ENCODE measurements around the gene PARVA. TPM values are rescaled to one million over a fixed set of nuclear protein-coding genes. Genes with fewer than 3 reads are reported as not detected.

The PARVA gene
- total RNA-seq, 2 donors from 2014 or later: 38.4 to 55.1 TPM

DNA sequence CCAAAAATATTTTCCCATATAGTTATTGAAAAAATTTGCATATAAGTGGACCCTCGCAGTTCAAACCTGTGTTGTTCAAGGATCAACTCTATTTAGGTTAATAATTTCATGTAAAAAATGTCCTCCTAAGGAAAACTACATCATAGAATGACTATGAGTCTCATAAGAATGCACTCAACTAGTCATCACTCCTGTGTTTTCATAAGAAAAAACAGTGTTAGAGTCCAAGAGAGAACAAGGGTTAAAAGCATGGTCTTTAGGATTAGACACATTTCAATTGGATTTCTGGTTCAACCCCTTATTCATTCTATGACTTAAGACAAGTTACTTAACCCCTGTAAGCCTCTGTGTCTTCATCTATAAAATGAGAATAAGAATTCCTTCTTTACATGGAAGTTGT, 5.1 kb downstream of the PARVA start:
- DNase-seq (ENCODE audit: low spot score): no peak
- Histone ChIP-seq H3K4me3 (no peak overlapping the region), H3K36me3 (no peaks in the 10 kb centered on the region), H3K27me3 (replicated peaks; ENCODE audit: insufficient read depth) (no peaks in the 10 kb centered on the region), H3K4me1 (replicated peaks) (peaks cover 3% of the 10 kb centered on the region), H3K9me3 (no peaks in the 10 kb centered on the region), H3K27ac (peak overlapping the region in 1 of 2 donors; percentile 24)
- WGBS: 79% methylated on average over 1 of the region's 1 CpG
- intact Hi-C loops (cut with DNase I): no loop called here
- TF ChIP-seq POLR2AphosphoS5 (IDR thresholded peaks at IDR 0.05): no peak
- TF ChIP-seq, protein P1, sequence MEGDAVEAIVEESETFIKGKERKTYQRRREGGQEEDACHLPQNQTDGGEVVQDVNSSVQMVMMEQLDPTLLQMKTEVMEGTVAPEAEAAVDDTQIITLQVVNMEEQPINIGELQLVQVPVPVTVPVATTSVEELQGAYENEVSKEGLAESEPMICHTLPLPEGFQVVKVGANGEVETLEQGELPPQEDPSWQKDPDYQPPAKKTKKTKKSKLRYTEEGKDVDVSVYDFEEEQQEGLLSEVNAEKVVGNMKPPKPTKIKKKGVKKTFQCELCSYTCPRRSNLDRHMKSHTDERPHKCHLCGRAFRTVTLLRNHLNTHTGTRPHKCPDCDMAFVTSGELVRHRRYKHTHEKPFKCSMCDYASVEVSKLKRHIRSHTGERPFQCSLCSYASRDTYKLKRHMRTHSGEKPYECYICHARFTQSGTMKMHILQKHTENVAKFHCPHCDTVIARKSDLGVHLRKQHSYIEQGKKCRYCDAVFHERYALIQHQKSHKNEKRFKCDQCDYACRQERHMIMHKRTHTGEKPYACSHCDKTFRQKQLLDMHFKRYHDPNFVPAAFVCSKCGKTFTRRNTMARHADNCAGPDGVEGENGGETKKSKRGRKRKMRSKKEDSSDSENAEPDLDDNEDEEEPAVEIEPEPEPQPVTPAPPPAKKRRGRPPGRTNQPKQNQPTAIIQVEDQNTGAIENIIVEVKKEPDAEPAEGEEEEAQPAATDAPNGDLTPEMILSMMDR (IDR thresholded peaks at IDR 0.05): no peak
- no peak for TF ChIP-seq POLR2A (IDR thresholded peaks at IDR 0.05)

DNA sequence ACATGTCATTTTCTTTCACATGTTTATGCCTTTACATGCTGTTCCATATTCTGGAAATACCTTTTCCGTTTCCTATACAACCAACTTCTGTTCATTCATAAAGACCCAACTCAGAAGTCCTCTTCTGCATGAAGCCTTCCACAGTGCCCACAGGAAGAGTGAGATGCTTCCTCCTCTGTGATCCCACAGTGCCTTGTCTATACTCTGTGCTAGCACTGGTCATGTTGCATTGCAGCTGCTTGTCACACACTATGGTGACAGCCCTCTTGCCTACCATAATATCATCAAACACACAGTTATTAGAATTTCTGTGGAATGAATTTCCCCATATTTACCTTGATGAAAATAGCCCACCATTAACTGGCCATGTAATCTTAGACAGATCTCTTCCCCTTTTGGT, 8.9 kb downstream of the PARVA start:
- WGBS: 93% methylated on average over 1 of the region's 1 CpG
- Histone ChIP-seq H3K9me3 (no peaks in the 10 kb centered on the region), H3K27ac (peak overlapping the region; percentile 53 to 66), H3K4me1 (replicated peaks) (peaks cover 18% of the 10 kb centered on the region), H3K27me3 (replicated peaks; ENCODE audit: insufficient read depth) (no peaks in the 10 kb centered on the region), H3K4me3 (no peak overlapping the region), H3K36me3 (no peaks in the 10 kb centered on the region)
- TF ChIP-seq, protein P1 (IDR thresholded peaks at IDR 0.05): no peak
- TF ChIP-seq POLR2A (IDR thresholded peaks at IDR 0.05) (no peak), POLR2AphosphoS5 (IDR thresholded peaks at IDR 0.05) (no peak)
- intact Hi-C loops (cut with DNase I): no loop called here
- DNase-seq (ENCODE audit: low spot score): no peak

DNA sequence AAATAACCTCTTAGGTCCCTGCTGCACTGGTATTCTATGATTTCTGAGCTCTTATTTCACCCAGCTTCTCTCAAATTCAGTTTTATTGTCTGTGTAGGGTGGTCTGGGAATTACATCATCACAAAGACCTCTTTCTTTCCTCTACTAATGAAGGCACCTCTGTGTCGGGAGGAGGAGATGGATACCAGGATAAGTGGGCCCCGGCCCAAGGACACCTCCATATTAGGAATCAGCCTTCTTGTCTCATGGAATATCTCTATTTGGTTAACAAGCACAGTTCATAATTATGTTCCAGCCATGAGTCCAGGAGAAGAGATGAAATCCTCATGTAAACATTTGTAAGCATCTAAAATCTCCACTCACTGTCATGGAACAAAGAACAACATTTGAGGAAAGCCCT, 9.4 kb downstream of the PARVA start:
- H3K4me1 ChIP-seq (replicated peaks): peaks cover 18% of the 10 kb centered on the region
- no peak for DNase-seq (ENCODE audit: low spot score)
- TF ChIP-seq, protein P1 (IDR thresholded peaks at IDR 0.05): no peak
- TF ChIP-seq POLR2A (IDR thresholded peaks at IDR 0.05) (no peak), POLR2AphosphoS5 (IDR thresholded peaks at IDR 0.05) (peak; percentile 69)
- WGBS: 16% methylated on average over 2 of the region's 2 CpGs
- H3K9me3 ChIP-seq: no peaks in the 10 kb centered on the region
- peak overlapping the region; percentile 53 to 66 for H3K27ac ChIP-seq
- intact Hi-C loops (cut with DNase I): no loop called here
- no peaks in the 10 kb centered on the region for H3K27me3 ChIP-seq (replicated peaks; ENCODE audit: insufficient read depth)
- H3K4me3 ChIP-seq: no peak overlapping the region
- H3K36me3 ChIP-seq: no peaks in the 10 kb centered on the region

DNA sequence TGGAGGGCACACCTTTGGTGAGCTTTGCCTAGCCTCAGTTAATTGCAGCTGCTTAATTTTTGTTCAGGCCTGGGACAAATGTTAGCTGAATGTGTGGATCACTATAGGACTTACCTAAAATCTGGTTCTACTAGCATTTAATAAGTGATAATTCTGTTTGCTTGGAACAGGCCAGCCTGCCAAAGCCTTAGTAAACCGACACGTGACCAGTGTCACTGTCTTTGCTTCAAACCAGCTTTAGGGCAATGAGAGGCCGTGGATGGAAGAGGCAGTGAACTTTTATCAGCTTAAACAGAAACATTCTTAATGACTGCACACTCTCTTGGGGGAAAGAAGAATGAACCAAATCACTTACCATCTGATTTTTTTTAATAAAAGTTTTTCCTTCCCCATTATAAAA, 10.8 kb downstream of the PARVA start:
- H3K27me3 ChIP-seq (replicated peaks; ENCODE audit: insufficient read depth): no peaks in the 10 kb centered on the region
- H3K9me3 ChIP-seq: no peaks in the 10 kb centered on the region
- intact Hi-C loops (cut with DNase I): no loop called here
- H3K4me1 ChIP-seq (replicated peaks): peaks cover 18% of the 10 kb centered on the region
- 25% methylated on average over 3 of the region's 3 CpGs for WGBS
- TF ChIP-seq, protein P1 (IDR thresholded peaks at IDR 0.05): no peak
- TF ChIP-seq POLR2A (IDR thresholded peaks at IDR 0.05): no peak
- peak; percentile 51 for TF ChIP-seq POLR2AphosphoS5 (IDR thresholded peaks at IDR 0.05)
- peak; percentile 43 for DNase-seq (ENCODE audit: low spot score)
- H3K27ac ChIP-seq: peak overlapping the region; percentile 53 to 66
- H3K4me3 ChIP-seq: no peak overlapping the region
- no peaks in the 10 kb centered on the region for H3K36me3 ChIP-seq

DNA sequence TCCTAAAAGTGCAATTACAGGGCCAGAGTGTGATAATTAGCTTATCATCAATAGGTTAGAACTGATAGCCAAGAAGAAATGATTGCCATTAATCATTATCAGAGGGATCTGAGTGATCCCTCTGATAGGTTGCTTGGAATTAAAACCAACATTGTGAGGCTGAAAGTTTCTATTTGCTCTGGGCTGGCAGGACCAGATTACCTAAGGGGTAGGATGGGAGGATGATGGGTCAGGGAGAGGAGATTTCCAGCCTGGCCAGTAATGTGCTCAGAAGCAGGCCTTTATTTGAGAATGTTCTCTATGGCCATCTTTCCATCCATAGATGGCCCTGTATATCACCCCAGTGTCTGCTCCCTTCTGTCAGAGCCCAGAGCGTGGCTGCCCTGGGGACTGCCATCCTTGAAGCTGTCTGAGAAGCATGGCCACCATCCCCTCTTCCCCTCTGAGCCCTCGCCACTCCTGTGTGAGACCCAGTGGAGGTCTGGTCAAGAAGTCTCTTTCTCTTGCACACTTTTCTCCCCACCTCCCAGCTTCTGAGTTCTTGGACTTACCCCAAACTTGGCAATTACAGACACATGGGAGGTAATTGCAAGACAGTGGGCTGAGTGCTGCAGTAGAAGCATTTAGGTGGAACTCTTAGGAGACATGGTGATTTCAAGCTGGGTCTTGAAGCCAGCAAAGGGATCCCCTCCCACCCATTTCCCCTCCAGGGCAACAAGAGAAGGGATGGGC, 11.7 kb downstream of the PARVA start:
- intact Hi-C loops (cut with DNase I): no loop called here
- no peak overlapping the region for H3K4me3 ChIP-seq
- WGBS: 98% methylated on average over 2 of the region's 2 CpGs
- H3K4me1 ChIP-seq (replicated peaks): peaks cover 18% of the 10 kb centered on the region
- TF ChIP-seq POLR2AphosphoS5 (IDR thresholded peaks at IDR 0.05): no peak
- no peak for TF ChIP-seq POLR2A (IDR thresholded peaks at IDR 0.05)
- TF ChIP-seq, protein P1 (IDR thresholded peaks at IDR 0.05): no peak
- H3K36me3 ChIP-seq: no peaks in the 10 kb centered on the region
- no peaks in the 10 kb centered on the region for H3K27me3 ChIP-seq (replicated peaks; ENCODE audit: insufficient read depth)
- H3K27ac ChIP-seq: peak overlapping the region; percentile 53 to 66
- H3K9me3 ChIP-seq: no peaks in the 10 kb centered on the region
- DNase-seq (ENCODE audit: low spot score): no peak
